ENCODE results near the gene DNAJC3. TPM values are rescaled to one million over a fixed set of nuclear protein-coding genes. Genes with fewer than 3 reads are reported as not detected.

DNAJC3 gene
- total RNA-seq, 1 experiment from 2014 or later = 21.2 TPM

DNA sequence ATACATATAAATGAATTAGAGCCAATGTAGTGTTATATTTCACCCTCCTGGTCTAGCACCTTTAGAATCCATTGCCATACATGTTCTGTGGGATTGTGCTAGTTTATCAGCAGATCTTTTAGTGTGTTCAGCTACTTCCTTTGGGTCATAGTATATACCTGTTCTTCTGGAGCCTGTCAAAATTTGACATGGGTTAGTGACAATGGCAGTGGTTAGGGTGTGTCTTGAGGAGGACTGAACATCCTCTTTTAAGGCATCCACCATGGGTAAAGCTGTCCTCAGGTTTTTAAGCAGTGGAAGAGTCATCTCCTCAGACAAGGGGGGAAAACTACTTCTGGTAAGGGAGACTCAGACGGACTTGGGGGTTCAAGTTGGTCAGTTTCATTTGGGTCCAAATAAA is 29.4 kb downstream of the DNAJC3 start:
- no peak overlapping the region for H3K4me3 Mint-ChIP-seq
- no peaks in the 10 kb centered on the region for H3K27me3 Mint-ChIP-seq (ENCODE audit: low read depth)
- no peaks in the 10 kb centered on the region for H4K20me1 ChIP-seq (ENCODE audit: control insufficient read depth, insufficient read depth, insufficient read length)
- H2BK120ac ChIP-seq (ENCODE audit: low read depth, low read length, poor library complexity, severe bottlenecking) = no peak overlapping the region
- H3K18ac ChIP-seq (ENCODE audit: insufficient read length, low read depth, low read length) = no peak overlapping the region
- no peaks in the 10 kb centered on the region for H3K9me3 ChIP-seq (ENCODE audit: control insufficient read depth, low read depth, low read length)
- H2BK20ac ChIP-seq (ENCODE audit: low read depth, low read length, poor library complexity, severe bottlenecking) = no peak overlapping the region
- H4K8ac ChIP-seq (replicated peaks; ENCODE audit: insufficient read length, low read depth, low read length) = no peak overlapping the region
- WGBS (ENCODE audit: extremely low coverage, insufficient read length, low lambda C conversion rate) = no CpG with 5 or more reads among the region's 1 CpG
- H3K9ac ChIP-seq (ENCODE audit: extremely low read depth, insufficient read length, low read length) = no peak overlapping the region
- no peak overlapping the region for H4K5ac ChIP-seq (ENCODE audit: insufficient read length, low read depth, low read length)
- H2BK5ac ChIP-seq (ENCODE audit: insufficient read length, low read length) = no peak overlapping the region
- no peaks in the 10 kb centered on the region for H3K9me3 Mint-ChIP-seq
- H2AK5ac ChIP-seq (ENCODE audit: insufficient read length, low read length) = no peak overlapping the region
- H3K79me1 ChIP-seq (ENCODE audit: insufficient read depth, low read depth, low read length, poor library complexity, severe bottlenecking) = no peaks in the 10 kb centered on the region
- no peak overlapping the region for H3K23ac ChIP-seq (ENCODE audit: insufficient read length, low read depth, low read length)
- no peak overlapping the region for H3K4ac ChIP-seq (ENCODE audit: low read depth, low read length)
- no peak overlapping the region for H3K27ac ChIP-seq (ENCODE audit: insufficient read length, low read depth, low read length)
- no peaks in the 10 kb centered on the region for H3K27me3 ChIP-seq (ENCODE audit: insufficient read depth, low read length)
- no peak for DNase-seq
- no peak overlapping the region for H2AFZ ChIP-seq (ENCODE audit: low read length)
- no peak overlapping the region for H2BK15ac ChIP-seq (ENCODE audit: low read depth, low read length)
- no peaks in the 10 kb centered on the region for H3K79me2 ChIP-seq (ENCODE audit: insufficient read depth, low read length)
- H3K14ac ChIP-seq (ENCODE audit: insufficient read depth, low read length) = no peak overlapping the region
- no peak overlapping the region for H2BK12ac ChIP-seq (ENCODE audit: insufficient read length, low read depth, low read length)
- no peaks in the 10 kb centered on the region for H3K23me2 ChIP-seq (ENCODE audit: insufficient read length, low read depth, low read length, poor library complexity, severe bottlenecking)
- no peak overlapping the region for H3K27ac Mint-ChIP-seq
- H4K91ac ChIP-seq (ENCODE audit: insufficient read length, low read depth, low read length) = no peak overlapping the region
- no peak overlapping the region for H3K56ac ChIP-seq (ENCODE audit: insufficient read length, low read depth, low read length)
- H3K4me1 ChIP-seq (ENCODE audit: insufficient read depth, low read length) = no peaks in the 10 kb centered on the region
- peaks cover 0 to under 1% of the 10 kb centered on the region in 2 experiments; a peak in 2 of 4 replicates for H3K4me1 Mint-ChIP-seq
- H3K36me3 Mint-ChIP-seq (ENCODE audit: insufficient read depth in 1 of 3, low read depth in 3 of 3) = peaks cover 6 to 9% (median 8%) of the 10 kb centered on the region in 3 experiments
- TF ChIP-seq, protein P1, sequence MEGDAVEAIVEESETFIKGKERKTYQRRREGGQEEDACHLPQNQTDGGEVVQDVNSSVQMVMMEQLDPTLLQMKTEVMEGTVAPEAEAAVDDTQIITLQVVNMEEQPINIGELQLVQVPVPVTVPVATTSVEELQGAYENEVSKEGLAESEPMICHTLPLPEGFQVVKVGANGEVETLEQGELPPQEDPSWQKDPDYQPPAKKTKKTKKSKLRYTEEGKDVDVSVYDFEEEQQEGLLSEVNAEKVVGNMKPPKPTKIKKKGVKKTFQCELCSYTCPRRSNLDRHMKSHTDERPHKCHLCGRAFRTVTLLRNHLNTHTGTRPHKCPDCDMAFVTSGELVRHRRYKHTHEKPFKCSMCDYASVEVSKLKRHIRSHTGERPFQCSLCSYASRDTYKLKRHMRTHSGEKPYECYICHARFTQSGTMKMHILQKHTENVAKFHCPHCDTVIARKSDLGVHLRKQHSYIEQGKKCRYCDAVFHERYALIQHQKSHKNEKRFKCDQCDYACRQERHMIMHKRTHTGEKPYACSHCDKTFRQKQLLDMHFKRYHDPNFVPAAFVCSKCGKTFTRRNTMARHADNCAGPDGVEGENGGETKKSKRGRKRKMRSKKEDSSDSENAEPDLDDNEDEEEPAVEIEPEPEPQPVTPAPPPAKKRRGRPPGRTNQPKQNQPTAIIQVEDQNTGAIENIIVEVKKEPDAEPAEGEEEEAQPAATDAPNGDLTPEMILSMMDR (conservative IDR thresholded peaks at IDR 0.05) = no peak
- no peak overlapping the region for H3K4me2 ChIP-seq (ENCODE audit: insufficient read depth, insufficient read length, low read length)
- H3T11ph ChIP-seq (ENCODE audit: low read length) = no peak overlapping the region

Measured in H9 (cell line).